SU-DHL-6 (cell line): ENCODE measurements around the gene TKFC.
A peak's percentile ranks its signal among the peaks of the same experiment; 100 is the strongest.

Experiments
- H2AFZ ChIP-seq: fragments of 200-600 bp; sonication (generic); 2 replicates; pipeline ENCODE4 v1.6.1; 2014; ENCODE audit warnings: low read depth, mild to moderate bottlenecking, moderate library complexity, mixed read lengths, antibody characterized with exemption, low read length; ENCODE audit not compliant: severe bottlenecking
- H3F3A ChIP-seq: fragments of 200-600 bp; shearing (Covaris generic); 2 replicates; pipeline ENCODE4 v1.6.0; 2016; ENCODE audit warnings: antibody characterized with exemption, mild to moderate bottlenecking; ENCODE audit not compliant: insufficient read depth
- H3K27ac ChIP-seq: fragments of 200-600 bp; sonication (generic); 2 replicates; pipeline ENCODE4 v1.5.1; 2016; ENCODE audit warnings: low read depth, mild to moderate bottlenecking, low read length, moderate library complexity, mixed read lengths
- H3K27me3 ChIP-seq: fragments of 200-600 bp; sonication (generic), shearing (Covaris generic); 2 replicates; pipeline ENCODE4 v1.6.0; 2014; ENCODE audit warnings: mild to moderate bottlenecking, low read length
- H3K36me3 ChIP-seq: fragments of 200-600 bp; sonication (generic); 2 replicates; pipeline ENCODE4 v1.6.1; 2014; ENCODE audit warnings: mild to moderate bottlenecking, low read length, mixed read lengths
- H3K4me2 ChIP-seq: fragments of 300-600, 200-600 bp; shearing (Covaris generic), sonication (generic); 2 replicates; pipeline ENCODE4 v1.6.0; 2014; ENCODE audit warnings: low read length, low read depth, mild to moderate bottlenecking; ENCODE audit not compliant: poor library complexity, severe bottlenecking
- H3K4me3 ChIP-seq: fragments of 200-600 bp; sonication (generic); 2 replicates; pipeline ENCODE4 v1.5.1; 2014; ENCODE audit warnings: antibody characterized with exemption, low read length, mild to moderate bottlenecking, mixed read lengths; ENCODE audit not compliant: insufficient read depth, poor library complexity, severe bottlenecking
- H3K79me2 ChIP-seq: fragments of 200-600 bp; sonication (generic); 2 replicates; pipeline ENCODE4 v1.6.1; 2014; ENCODE audit warnings: mild to moderate bottlenecking, low read length, moderate library complexity; ENCODE audit not compliant: insufficient read depth
- H3K9ac ChIP-seq: fragments of 200-600 bp; sonication (generic); 2 replicates; pipeline ENCODE4 v1.7.0; 2014; ENCODE audit warnings: mild to moderate bottlenecking, low read length
- H3K9me2 ChIP-seq: fragments of 200-600 bp; sonication (generic); replicated peaks from 2 replicates; pipeline ENCODE4 v1.6.1; 2014; ENCODE audit warnings: low read length; ENCODE audit not compliant: insufficient read depth
- H3K9me3 ChIP-seq: fragments of 200-600 bp; sonication (generic); 2 replicates; pipeline ENCODE4 v1.6.1; 2014; ENCODE audit warnings: low read length, mixed read lengths; ENCODE audit not compliant: insufficient read depth
- H4K20me1 ChIP-seq: fragments of 200-600 bp; sonication (generic); 2 replicates; pipeline ENCODE4 v1.6.1; 2014; ENCODE audit warnings: low read depth, mild to moderate bottlenecking, antibody characterized with exemption, low read length, moderate library complexity, mixed read lengths
- CTCF ChIP-seq: fragments of 200-600 bp; sonication (generic); IDR thresholded peaks from one replicate; pipeline ENCODE4 v1.5.1; 2017; ENCODE audit warnings: antibody characterized with exemption, mild to moderate bottlenecking, low read length, moderate library complexity; ENCODE audit not compliant: insufficient read depth, poor library complexity, severe bottlenecking
- EZH2phosphoT487 ChIP-seq: fragments of 200-600 bp; sonication (generic), shearing (Covaris generic); conservative IDR thresholded peaks from 2 replicates; pipeline ENCODE4 v1.6.1; 2018; ENCODE audit warnings: mild to moderate bottlenecking, antibody characterized with exemption, low read length, moderate library complexity, mixed read lengths

The TKFC gene

GRCh38 chr11:61329871-61330270 lies 3.2 kb upstream of the TKFC start:
- no peaks in the 10 kb centered on the region for H3K9me3 ChIP-seq
- peaks cover 13% of the 10 kb centered on the region; the same call in 1 of the 2 replicates for H3K36me3 ChIP-seq
- no peaks in the 10 kb centered on the region for H3K27me3 ChIP-seq
- no peak overlapping the region for H3K4me2 ChIP-seq
- H3K27ac ChIP-seq: no peak overlapping the region
- no peak overlapping the region for H3K9ac ChIP-seq
- H4K20me1 ChIP-seq: peaks cover 17% of the 10 kb centered on the region; the same call in 1 of the 2 replicates
- H2AFZ ChIP-seq: no peak overlapping the region
- H3K4me3 ChIP-seq: no peak overlapping the region
- H3F3A ChIP-seq: peaks cover 15% of the 10 kb centered on the region
- peaks cover 54% of the 10 kb centered on the region for H3K79me2 ChIP-seq
- TF ChIP-seq CTCF (no peak), EZH2phosphoT487 (no peak)
- H3K9me2 ChIP-seq: no peaks in the 10 kb centered on the region

- Histone ChIP-seq H3K36me3 (peaks cover 13% of the 10 kb centered on the region; the same call in 1 of the 2 replicates), H2AFZ (no peak overlapping the region), H3K9me2 (no peaks in the 10 kb centered on the region), H3K27me3 (no peaks in the 10 kb centered on the region), H3K27ac (no peak overlapping the region), H4K20me1 (peaks cover 17% of the 10 kb centered on the region; the same call in 1 of the 2 replicates), H3K9ac (peak overlapping the region; percentile 97), H3K4me2 (peak overlapping the region; percentile 88), H3K4me3 (peak overlapping the region; percentile 90), H3F3A (peaks cover 21% of the 10 kb centered on the region), H3K9me3 (no peaks in the 10 kb centered on the region), H3K79me2 (peaks cover 54% of the 10 kb centered on the region)
- no peak for TF ChIP-seq CTCF
- TF ChIP-seq EZH2phosphoT487: no peak
These were observed 1.4 kb upstream of the TKFC start for GRCh38 chr11:61331651-61332050.

DNA sequence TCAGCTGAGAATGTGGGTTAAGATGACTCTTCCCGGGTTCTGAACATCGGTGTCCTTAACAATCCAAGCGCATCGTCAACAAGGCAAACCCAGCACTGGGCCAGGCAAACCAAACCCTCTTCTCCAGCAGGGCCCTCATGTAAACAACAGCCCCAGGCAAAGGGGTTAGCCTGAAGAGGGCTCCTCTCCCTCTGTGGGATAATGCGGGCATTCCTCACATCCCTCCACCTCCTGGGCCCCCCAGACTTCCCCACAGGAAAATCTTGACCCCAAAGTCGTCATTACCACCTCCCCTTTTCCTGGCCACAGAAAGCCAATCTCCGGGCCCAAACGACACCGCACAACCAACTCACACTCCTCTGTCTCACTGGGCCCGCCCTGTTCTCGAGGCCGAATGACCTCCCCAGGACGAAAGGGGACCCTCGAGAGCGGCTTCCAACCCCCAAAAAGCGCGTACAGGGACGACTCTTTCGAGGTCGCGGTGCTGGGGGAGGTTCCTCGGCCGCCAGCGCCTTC lies 689 bp upstream of the TKFC start:
- TF ChIP-seq EZH2phosphoT487 (no peak), CTCF (no peak)
- no peaks in the 10 kb centered on the region for H3K9me3 ChIP-seq
- H3K79me2 ChIP-seq: peaks cover 52% of the 10 kb centered on the region
- peak overlapping the region; percentile 90 for H3K4me3 ChIP-seq
- H3K9ac ChIP-seq: peak overlapping the region; percentile 97
- H3K36me3 ChIP-seq: peaks cover 13% of the 10 kb centered on the region; the same call in 1 of the 2 replicates
- peak overlapping the region; percentile 88 for H3K4me2 ChIP-seq
- H3K27ac ChIP-seq: peak overlapping the region; percentile 41
- peaks cover 21% of the 10 kb centered on the region for H3F3A ChIP-seq
- H3K27me3 ChIP-seq: no peaks in the 10 kb centered on the region
- H3K9me2 ChIP-seq: no peaks in the 10 kb centered on the region
- H4K20me1 ChIP-seq: peaks cover 17% of the 10 kb centered on the region; the same call in 1 of the 2 replicates
- peak overlapping the region; percentile 72 for H2AFZ ChIP-seq
